MM.1S (cell line): ENCODE measurements around the gene FCN3.

ENCODE experiments used
- DNase-seq: peaks from one replicate; pipeline ENCODE4 v3.0.0-alpha.2; 2015
- H2AFZ ChIP-seq: fragments of 300-600 bp; sonication (generic); 2 replicates; pipeline ENCODE4 v1.6.0; 2016; ENCODE audit warnings: antibody characterized with exemption, low read length
- H3F3A ChIP-seq: fragments of 300-600 bp; sonication (generic); 2 replicates; pipeline ENCODE4 v1.6.1; 2016; ENCODE audit warnings: mild to moderate bottlenecking, antibody characterized with exemption, low read length, moderate library complexity, mixed read lengths; ENCODE audit not compliant: insufficient read depth
- H3K27ac ChIP-seq: fragments of 300-600 bp; sonication (generic); 2 replicates; pipeline ENCODE4 v1.5.1; 2016; ENCODE audit warnings: mild to moderate bottlenecking, low read length
- H3K27me3 ChIP-seq: fragments of 300-600 bp; sonication (generic); replicated peaks from 2 replicates; pipeline ENCODE4 v1.6.0; 2016; ENCODE audit warnings: low read length; ENCODE audit not compliant: insufficient read depth
- H3K36me3 ChIP-seq: fragments of 300-600 bp; sonication (generic); replicated peaks from 2 replicates; pipeline ENCODE4 v1.6.1; 2016; ENCODE audit warnings: mild to moderate bottlenecking, low read length, mixed read lengths; ENCODE audit not compliant: insufficient read depth
- H3K4me1 ChIP-seq: fragments of 300-600 bp; sonication (generic); 2 replicates; pipeline ENCODE4 v1.6.1; 2016; ENCODE audit warnings: low read length, mixed read lengths
- H3K4me2 ChIP-seq: fragments of 300-600 bp; sonication (generic); 2 replicates; pipeline ENCODE4 v1.6.0; 2016; ENCODE audit warnings: low read depth, low read length
- H3K4me3 ChIP-seq: fragments of 300-600 bp; sonication (generic); 2 replicates; pipeline ENCODE4 v1.5.1; 2016; ENCODE audit warnings: low read length, mixed read lengths
- H3K79me2 ChIP-seq: fragments of 300-600 bp; sonication (generic); 2 replicates; pipeline ENCODE4 v1.6.1; 2016; ENCODE audit warnings: mixed run types, low read length, mixed read lengths
- H3K9ac ChIP-seq: fragments of 300-600 bp; sonication (generic); 2 replicates; pipeline ENCODE4 v1.6.1; 2016; ENCODE audit warnings: low read length, mixed read lengths
- H3K9me2 ChIP-seq: fragments of 300-600 bp; sonication (generic); replicated peaks from 2 replicates; pipeline ENCODE4 v1.6.1; 2016; ENCODE audit warnings: mild to moderate bottlenecking, low read length, mixed read lengths; ENCODE audit not compliant: insufficient read depth
- H3K9me3 ChIP-seq: fragments of 300-600 bp; sonication (generic); replicated peaks from 2 replicates; pipeline ENCODE4 v1.6.1; 2016; ENCODE audit warnings: mild to moderate bottlenecking, low read length, mixed read lengths; ENCODE audit not compliant: insufficient read depth
- H4K20me1 ChIP-seq: fragments of 300-600 bp; sonication (generic); 2 replicates; pipeline ENCODE4 v1.6.1; 2016; ENCODE audit warnings: mild to moderate bottlenecking, low read length, moderate library complexity, mixed read lengths; ENCODE audit not compliant: insufficient read depth
- EZH2 ChIP-seq: fragments of 300-600 bp; sonication (generic); optimal IDR thresholded peaks from 2 replicates; pipeline ENCODE3; 2017; ENCODE audit warnings: low read depth, mild to moderate bottlenecking, antibody characterized with exemption, low read length, mixed read lengths
- EZH2phosphoT487 ChIP-seq: fragments of 300-600 bp; sonication (generic); IDR thresholded peaks from 2 replicates; pipeline ENCODE4 v1.6.1; 2018; ENCODE audit warnings: antibody characterized with exemption, low read length
- TF ChIP-seq, protein P1 (sequence below): fragments of 300-600 bp; sonication (generic); IDR thresholded peaks from 2 replicates; pipeline ENCODE4 v1.5.1; 2016; ENCODE audit warnings: antibody characterized with exemption, low read length, mixed read lengths

Gene FCN3

DNA sequence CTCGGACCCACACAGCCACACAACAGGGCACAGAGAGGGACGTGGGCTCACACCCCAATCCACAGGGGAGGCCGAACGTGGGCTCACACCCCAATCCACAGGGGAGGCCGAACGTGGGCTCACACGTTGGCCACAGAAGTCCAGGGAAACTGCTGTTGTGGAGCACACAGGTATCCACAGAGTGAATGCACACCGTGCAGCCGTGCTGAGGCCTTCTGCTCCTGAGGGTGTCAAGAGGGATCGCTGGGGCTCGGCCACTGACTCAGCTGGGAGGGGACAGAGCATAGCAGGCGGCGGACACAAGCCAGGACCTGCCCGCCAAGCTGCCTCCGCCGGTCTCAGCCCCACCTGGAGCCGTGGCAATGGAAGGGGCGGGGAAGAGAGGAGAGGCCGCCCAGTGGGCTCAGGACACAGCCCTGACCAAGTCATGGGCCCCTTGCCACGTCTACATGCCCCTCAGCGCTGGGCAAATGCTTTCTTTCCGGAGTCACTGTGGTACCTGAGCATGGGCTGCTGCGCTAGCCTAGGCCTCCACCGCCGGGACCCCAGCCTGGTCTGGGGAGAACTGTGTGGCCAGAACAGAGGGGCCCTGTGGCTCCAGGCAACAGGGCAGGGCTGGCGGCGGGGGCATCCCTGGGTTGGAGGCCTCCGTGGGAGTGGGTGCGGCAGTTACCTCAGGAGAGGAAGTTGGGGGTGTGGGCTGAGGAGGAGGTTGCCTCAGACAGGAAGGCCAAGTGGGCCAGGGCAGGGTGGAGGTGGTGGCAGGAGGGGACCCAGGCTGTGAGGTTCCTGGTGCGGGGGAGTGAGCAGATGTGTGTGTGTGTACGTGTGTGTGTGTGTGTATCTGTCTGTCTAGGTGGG, 31.6 kb downstream of the FCN3 start:
- Histone ChIP-seq H3K9me2 (no peaks in the 10 kb centered on the region), H3K79me2 (no peaks in the 10 kb centered on the region), H3K27ac (no peak overlapping the region), H3K4me3 (no peak overlapping the region), H3K36me3 (no peaks in the 10 kb centered on the region), H3K9ac (no peak overlapping the region), H2AFZ (no peak overlapping the region; the same call in 1 of the 2 replicates), H3K4me1 (peaks cover 13% of the 10 kb centered on the region), H3F3A (no peaks in the 10 kb centered on the region), H3K27me3 (no peaks in the 10 kb centered on the region), H3K4me2 (peak overlapping the region; percentile 99; the same call in 1 of the 2 replicates), H3K9me3 (no peaks in the 10 kb centered on the region), H4K20me1 (no peaks in the 10 kb centered on the region)
- TF ChIP-seq EZH2 (no peak), EZH2phosphoT487 (no peak)
- no peak for DNase-seq

DNA sequence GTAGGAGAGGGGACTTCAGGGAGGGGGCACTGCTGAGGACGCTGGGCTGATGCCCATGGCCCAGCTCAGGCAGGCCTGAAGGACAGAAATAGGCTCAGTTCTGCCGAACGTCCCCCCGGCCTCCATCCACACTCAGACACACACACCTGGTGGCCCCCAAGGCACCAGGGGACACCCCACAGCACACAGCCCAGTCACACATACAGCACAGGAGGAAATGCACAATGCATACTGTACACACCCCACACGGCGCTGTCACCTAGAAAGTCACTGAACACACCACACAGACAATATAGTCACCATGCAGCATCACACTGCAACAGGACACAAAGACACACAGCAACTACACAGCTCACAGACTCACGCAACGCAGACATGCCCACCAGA, 32.2 kb downstream of the FCN3 start:
- Histone ChIP-seq H3K27ac (no peak overlapping the region), H3K27me3 (no peaks in the 10 kb centered on the region), H3K4me1 (peaks cover 13% of the 10 kb centered on the region), H3K4me2 (peak overlapping the region; percentile 99), H2AFZ (peak overlapping the region; percentile 97), H3K36me3 (no peaks in the 10 kb centered on the region), H4K20me1 (no peaks in the 10 kb centered on the region), H3K79me2 (no peaks in the 10 kb centered on the region), H3K9ac (peak overlapping the region; percentile 58; the same call in 1 of the 2 replicates), H3F3A (no peaks in the 10 kb centered on the region), H3K4me3 (peak overlapping the region; percentile 82), H3K9me3 (no peaks in the 10 kb centered on the region), H3K9me2 (no peaks in the 10 kb centered on the region)
- TF ChIP-seq, protein P1, sequence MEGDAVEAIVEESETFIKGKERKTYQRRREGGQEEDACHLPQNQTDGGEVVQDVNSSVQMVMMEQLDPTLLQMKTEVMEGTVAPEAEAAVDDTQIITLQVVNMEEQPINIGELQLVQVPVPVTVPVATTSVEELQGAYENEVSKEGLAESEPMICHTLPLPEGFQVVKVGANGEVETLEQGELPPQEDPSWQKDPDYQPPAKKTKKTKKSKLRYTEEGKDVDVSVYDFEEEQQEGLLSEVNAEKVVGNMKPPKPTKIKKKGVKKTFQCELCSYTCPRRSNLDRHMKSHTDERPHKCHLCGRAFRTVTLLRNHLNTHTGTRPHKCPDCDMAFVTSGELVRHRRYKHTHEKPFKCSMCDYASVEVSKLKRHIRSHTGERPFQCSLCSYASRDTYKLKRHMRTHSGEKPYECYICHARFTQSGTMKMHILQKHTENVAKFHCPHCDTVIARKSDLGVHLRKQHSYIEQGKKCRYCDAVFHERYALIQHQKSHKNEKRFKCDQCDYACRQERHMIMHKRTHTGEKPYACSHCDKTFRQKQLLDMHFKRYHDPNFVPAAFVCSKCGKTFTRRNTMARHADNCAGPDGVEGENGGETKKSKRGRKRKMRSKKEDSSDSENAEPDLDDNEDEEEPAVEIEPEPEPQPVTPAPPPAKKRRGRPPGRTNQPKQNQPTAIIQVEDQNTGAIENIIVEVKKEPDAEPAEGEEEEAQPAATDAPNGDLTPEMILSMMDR = no peak
- TF ChIP-seq EZH2phosphoT487 (no peak), EZH2 (no peak)
- DNase-seq = no peak

DNA sequence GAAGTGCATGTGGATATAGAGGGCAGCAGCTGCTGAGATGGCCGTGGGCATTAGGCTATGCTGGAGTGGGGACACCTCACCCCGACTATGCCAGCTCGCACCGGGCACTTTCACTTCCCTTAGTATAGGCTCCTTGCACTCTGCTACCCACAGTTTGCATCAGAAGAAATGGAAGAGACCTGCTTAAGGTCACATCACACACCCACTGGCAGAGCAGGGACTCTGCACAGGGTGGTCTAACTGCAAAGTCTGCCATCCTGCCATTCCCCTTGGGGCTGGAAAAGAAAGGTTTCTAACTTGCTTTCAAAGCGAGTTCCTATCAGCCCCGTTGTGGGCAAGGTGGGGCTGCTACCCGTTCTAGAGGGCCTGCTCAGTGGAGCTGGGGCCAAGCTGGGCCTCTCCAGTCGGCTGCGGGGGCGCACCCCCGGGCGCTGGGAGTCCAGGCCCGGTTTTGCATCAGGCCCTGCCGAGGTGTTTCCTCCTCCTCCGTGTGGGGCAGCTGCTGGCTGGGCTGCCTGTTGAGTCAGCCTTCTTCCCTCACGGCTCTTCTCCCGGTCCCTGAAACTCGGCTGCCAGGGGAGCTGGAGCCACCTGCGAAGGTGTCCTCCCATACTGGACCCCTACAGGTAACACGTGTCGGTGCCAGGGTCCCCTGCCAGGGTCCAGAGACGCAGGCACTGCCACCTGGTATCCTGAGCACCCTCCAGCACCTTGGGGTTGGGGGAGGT, 32.9 kb downstream of the FCN3 start, which contains the start of gene SYTL1:
Gene SYTL1, plus strand, starts transcription at position 498 of the 728 bp plus-strand sequence. CDS start 3,313 bp downstream, outside the sequence.
- Histone ChIP-seq H3K27ac (no peak within 1 kb of the TSS), H3K4me1 (peaks cover 13% of the 10 kb centered on the region), H3F3A (no peaks in the 10 kb centered on the region), H3K79me2 (no peaks in the 10 kb centered on the region), H3K9ac (peak within 1 kb of the TSS; percentile 58; the same call in 1 of the 2 replicates), H3K4me3 (peak within 1 kb of the TSS; percentile 82), H3K4me2 (peak within 1 kb of the TSS; percentile 99), H3K36me3 (no peaks in the 10 kb centered on the region), H3K27me3 (no peaks in the 10 kb centered on the region), H3K9me3 (no peaks in the 10 kb centered on the region), H2AFZ (peak within 1 kb of the TSS; percentile 97), H3K9me2 (no peaks in the 10 kb centered on the region), H4K20me1 (no peaks in the 10 kb centered on the region)
- TF ChIP-seq EZH2 = no peak
- TF ChIP-seq, protein P1 = no peak
- TF ChIP-seq EZH2phosphoT487 = no peak
- DNase-seq = peak; percentile 66
